ENCODE results near the gene NXPH1. TPM values are rescaled to one million over a fixed set of nuclear protein-coding genes. Genes with fewer than 3 reads are reported as not detected.

NXPH1 gene
- polyA plus RNA-seq, 1 experiment: not detected

- no peak overlapping the region for H3K4me3 ChIP-seq (ENCODE audit: low read depth, low read length)
- ChIA-PET POLR2A (no interaction called here), CTCF (no interaction called here)
- no peaks in the 10 kb centered on the region for H3K36me3 ChIP-seq (ENCODE audit: control insufficient read depth, insufficient read depth, low read length)
- H3K27me3 ChIP-seq (ENCODE audit: control insufficient read depth, insufficient read depth, low read length): no peaks in the 10 kb centered on the region
- TF ChIP-seq CTCF (IDR thresholded peaks at IDR 0.05; ENCODE audit: insufficient read depth, low read depth, low read length): no peak
- no peak for DNase-seq (ENCODE audit: low read depth)
Observed at GRCh38 chr7:8590791-8591190, 157.4 kb downstream of the NXPH1 start.

GRCh38 chr7:8591289-8591688, 157.9 kb downstream of the NXPH1 start:
- ChIA-PET CTCF (no interaction called here), POLR2A (no interaction called here)
- TF ChIP-seq CTCF (IDR thresholded peaks at IDR 0.05; ENCODE audit: insufficient read depth, low read depth, low read length): no peak
- Histone ChIP-seq H3K27me3 (ENCODE audit: control insufficient read depth, insufficient read depth, low read length) (no peaks in the 10 kb centered on the region), H3K4me3 (ENCODE audit: low read depth, low read length) (no peak overlapping the region), H3K36me3 (ENCODE audit: control insufficient read depth, insufficient read depth, low read length) (no peaks in the 10 kb centered on the region)
- DNase-seq (ENCODE audit: low read depth): no peak

GRCh38 chr7:8592167-8592566, 158.8 kb downstream of the NXPH1 start:
- H3K27me3 ChIP-seq (ENCODE audit: control insufficient read depth, insufficient read depth, low read length): no peaks in the 10 kb centered on the region
- DNase-seq (ENCODE audit: low read depth): no peak
- ChIA-PET CTCF (no interaction called here), POLR2A (no interaction called here)
- no peaks in the 10 kb centered on the region for H3K36me3 ChIP-seq (ENCODE audit: control insufficient read depth, insufficient read depth, low read length)
- TF ChIP-seq CTCF (IDR thresholded peaks at IDR 0.05; ENCODE audit: insufficient read depth, low read depth, low read length): no peak
- no peak overlapping the region for H3K4me3 ChIP-seq (ENCODE audit: low read depth, low read length)

GRCh38 chr7:8594115-8594514, 160.7 kb downstream of the NXPH1 start:
- no peak overlapping the region for H3K4me3 ChIP-seq (ENCODE audit: low read depth, low read length)
- no peak for DNase-seq (ENCODE audit: low read depth)
- H3K27me3 ChIP-seq (ENCODE audit: control insufficient read depth, insufficient read depth, low read length): no peaks in the 10 kb centered on the region
- ChIA-PET CTCF (no interaction called here), POLR2A (no interaction called here)
- no peak for TF ChIP-seq CTCF (IDR thresholded peaks at IDR 0.05; ENCODE audit: insufficient read depth, low read depth, low read length)
- no peaks in the 10 kb centered on the region for H3K36me3 ChIP-seq (ENCODE audit: control insufficient read depth, insufficient read depth, low read length)

- TF ChIP-seq CTCF (IDR thresholded peaks at IDR 0.05; ENCODE audit: insufficient read depth, low read depth, low read length): no peak
- Histone ChIP-seq H3K27me3 (ENCODE audit: control insufficient read depth, insufficient read depth, low read length) (no peaks in the 10 kb centered on the region), H3K36me3 (ENCODE audit: control insufficient read depth, insufficient read depth, low read length) (no peaks in the 10 kb centered on the region), H3K4me3 (ENCODE audit: low read depth, low read length) (no peak overlapping the region)
- POLR2A ChIA-PET: no interaction called here
- CTCF ChIA-PET: no interaction called here
- no peak for DNase-seq (ENCODE audit: low read depth)
Observed at GRCh38 chr7:8597565-8597964, 164.2 kb downstream of the NXPH1 start.
